Measurements from ENCODE around the gene ATP8B4.

ATP8B4 gene

GRCh38 chr15:49926740-49927139 is 192.3 kb downstream of the ATP8B4 start:
- no peak for DNase-seq

GRCh38 chr15:49923671-49924070 is 195.4 kb downstream of the ATP8B4 start:
- no peak for DNase-seq

GRCh38 chr15:49919034-49919433 is 200.0 kb downstream of the ATP8B4 start:
- no peak for DNase-seq

GRCh38 chr15:49918121-49918520 is 200.9 kb downstream of the ATP8B4 start:
- no peak for DNase-seq

GRCh38 chr15:49916998-49917397 is 202.0 kb downstream of the ATP8B4 start:
- DNase-seq = no peak

- DNase-seq = no peak
Observed at GRCh38 chr15:49915822-49916221, 203.2 kb downstream of the ATP8B4 start.

GRCh38 chr15:49908933-49909295 is 210.1 kb downstream of the ATP8B4 start:
- DNase-seq = no peak

- no peak for DNase-seq
Observed at GRCh38 chr15:49908236-49908932, 210.6 kb downstream of the ATP8B4 start.

- DNase-seq = no peak
Observed at GRCh38 chr15:49906966-49907365, 212.1 kb downstream of the ATP8B4 start.

- no peak for DNase-seq
Observed at GRCh38 chr15:49905221-49905620, 213.8 kb downstream of the ATP8B4 start.

- no peak for DNase-seq
Observed at GRCh38 chr15:49904296-49904695, 214.7 kb downstream of the ATP8B4 start.

- no peak for DNase-seq
Observed at GRCh38 chr15:49902685-49903501, 216.1 kb downstream of the ATP8B4 start.

- no peak for DNase-seq
Observed at GRCh38 chr15:49901996-49902684, 216.9 kb downstream of the ATP8B4 start.

- no peak for DNase-seq
Observed at GRCh38 chr15:49901321-49901720, 217.7 kb downstream of the ATP8B4 start.

- DNase-seq = no peak
Observed at GRCh38 chr15:49900903-49901235, 218.2 kb downstream of the ATP8B4 start.

GRCh38 chr15:49900006-49900902 is 218.8 kb downstream of the ATP8B4 start:
- DNase-seq = no peak

- no peak for DNase-seq
Observed at GRCh38 chr15:49898575-49899283, 220.3 kb downstream of the ATP8B4 start.

GRCh38 chr15:49898097-49898496 is 220.9 kb downstream of the ATP8B4 start:
- DNase-seq = no peak

- DNase-seq = no peak
Observed at GRCh38 chr15:49895347-49896223, 223.4 kb downstream of the ATP8B4 start.

GRCh38 chr15:49890689-49891088 is 228.3 kb downstream of the ATP8B4 start:
- DNase-seq = no peak

- DNase-seq = no peak
Observed at GRCh38 chr15:49889536-49889935, 229.5 kb downstream of the ATP8B4 start.
